Activated CD8-positive, alpha-beta memory T cell treated with anti-CD3 and anti-CD28 coated beads for 24 hours (primary cell): ENCODE data around the gene BUB1.
"Not testable (repeated sequence)": the region's sequence is repeated elsewhere in the genome, so short reads cannot be mapped to it uniquely, and the experiment has no call there.

Experiments used
- DNase-seq: peaks from one replicate; pipeline ENCODE4 v3.0.0-alpha.2; 2020

Gene BUB1

DNA sequence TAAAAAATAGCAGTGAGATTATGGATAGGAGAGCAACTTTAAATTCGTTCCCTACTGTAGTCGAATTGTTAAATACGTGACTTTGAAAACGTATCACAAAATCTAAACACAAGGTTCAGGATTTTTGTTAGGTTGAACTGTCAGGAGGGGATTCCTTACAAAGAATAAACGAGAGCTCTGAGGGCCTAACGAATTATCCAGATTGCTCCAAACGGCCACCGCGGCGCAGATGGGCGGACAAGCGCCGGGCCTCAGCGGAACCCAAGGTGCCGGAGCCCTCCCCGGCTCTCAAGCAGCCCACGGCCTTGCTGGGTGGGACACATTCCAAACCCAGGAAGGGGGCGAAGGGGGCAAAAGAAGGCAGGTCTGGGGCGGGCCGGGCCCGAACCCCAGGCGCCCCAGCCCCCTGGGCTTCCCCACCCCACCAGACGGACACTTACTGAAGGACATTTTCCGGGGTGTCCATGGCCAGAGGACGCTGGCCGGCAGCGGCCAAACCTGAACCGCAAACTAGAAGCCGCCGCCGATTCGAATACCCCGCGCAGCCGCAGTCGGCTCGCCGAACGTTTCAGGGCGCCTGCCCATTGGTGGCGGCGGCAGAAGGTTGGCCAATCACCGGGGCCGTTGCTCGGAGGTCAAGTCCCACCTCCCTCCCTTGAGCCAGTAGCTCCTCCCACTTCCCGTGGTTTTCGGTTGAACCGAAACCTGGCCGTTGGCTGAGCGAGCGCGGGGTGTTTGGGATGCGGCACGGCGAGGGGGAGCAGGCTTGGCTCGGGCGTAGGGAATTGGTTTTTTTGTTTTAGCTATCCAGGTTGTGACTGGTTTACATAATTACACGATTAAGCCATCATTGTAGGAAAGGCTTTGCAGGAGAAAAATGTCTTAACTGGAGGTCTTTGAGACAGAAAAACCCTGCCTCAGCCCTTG is at the start of gene BUB1:
BUB1 (minus strand) TSS at position 534 of the 927 bp plus-strand sequence; CDS start at position 466, 68 bp downstream.
- DNase-seq = peak; percentile 97

DNA sequence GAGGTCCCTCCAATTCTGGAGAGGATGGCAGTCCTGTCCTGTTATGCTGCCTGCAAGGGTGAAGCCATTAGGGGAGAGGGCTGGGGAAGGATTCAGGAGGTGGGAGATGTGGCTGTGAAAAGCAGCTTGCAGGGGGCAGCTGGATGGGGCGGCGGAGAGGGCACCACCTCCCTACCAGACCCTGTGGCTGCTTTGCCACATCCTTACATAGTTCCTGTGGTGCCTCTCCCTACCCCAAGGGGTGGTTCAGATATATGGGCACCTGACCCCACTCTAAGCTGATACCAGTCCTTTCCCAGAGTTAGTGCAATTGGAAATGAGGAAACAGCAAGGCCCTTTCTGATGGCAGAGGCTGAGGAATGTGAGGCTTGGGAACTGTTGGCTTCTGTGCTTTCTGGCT is 48.4 kb upstream of the BUB1 start:
- DNase-seq = no peak

DNA sequence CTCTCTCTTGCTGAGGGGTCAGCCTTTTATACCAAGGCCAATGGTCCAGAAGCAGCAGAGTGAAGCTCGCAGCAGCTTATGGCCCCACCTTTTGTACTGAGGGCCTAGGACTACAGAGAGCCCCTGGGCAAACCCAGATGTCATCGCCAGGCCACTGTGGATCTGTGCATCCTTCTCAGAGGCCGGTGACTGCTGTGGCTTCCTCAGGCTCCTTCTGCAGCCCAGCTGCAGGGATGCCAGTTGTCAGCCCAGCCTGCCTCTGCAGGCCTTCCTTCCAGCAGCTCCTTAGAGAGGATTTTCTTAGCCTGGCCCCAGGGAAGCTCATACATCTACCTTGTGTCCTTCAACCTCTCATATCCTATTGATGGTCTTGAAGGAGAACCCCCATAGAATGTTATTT is 48.0 kb upstream of the BUB1 start:
- DNase-seq = no peak

DNA sequence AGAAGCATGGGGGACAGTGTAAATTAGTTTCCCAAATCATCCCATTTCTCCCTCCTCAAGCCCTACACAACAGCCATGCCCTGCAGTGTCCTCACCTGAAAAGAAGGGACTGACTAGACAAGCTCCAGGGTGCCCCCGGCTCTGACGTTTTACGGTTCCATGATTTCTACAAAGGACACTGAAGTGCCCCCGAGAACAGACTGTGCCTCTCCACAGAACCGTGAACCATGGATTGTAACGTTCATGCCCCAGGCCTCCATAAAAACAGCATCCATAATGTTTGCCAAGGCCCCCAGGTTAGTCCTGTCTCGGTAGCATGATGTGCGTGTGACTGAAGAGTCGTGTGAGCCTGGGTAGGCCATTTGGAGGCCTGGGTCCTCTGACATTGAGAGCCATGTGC is 47.5 kb upstream of the BUB1 start:
- no peak for DNase-seq

DNA sequence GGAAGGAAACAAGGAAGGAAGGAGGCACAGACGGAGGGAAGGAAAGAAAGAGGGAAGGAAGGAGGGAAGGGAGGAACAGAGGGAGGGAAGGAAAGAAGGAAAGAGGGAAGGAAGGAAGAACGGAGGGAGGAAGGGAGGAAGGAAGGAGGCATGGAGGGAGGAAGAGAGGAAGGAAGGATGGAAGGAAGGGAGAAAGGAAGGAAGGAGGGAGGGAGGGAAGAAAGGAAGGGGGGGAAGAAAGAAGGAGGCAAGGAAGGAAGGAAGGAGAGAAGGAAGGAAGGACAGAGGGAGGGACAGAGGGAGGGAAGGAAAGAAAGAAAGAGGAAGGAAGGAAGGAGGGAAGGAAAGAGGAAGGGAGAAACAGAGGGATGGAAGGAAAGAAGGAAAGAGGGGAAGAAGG is 47.0 kb upstream of the BUB1 start:
- no peak for DNase-seq

DNA sequence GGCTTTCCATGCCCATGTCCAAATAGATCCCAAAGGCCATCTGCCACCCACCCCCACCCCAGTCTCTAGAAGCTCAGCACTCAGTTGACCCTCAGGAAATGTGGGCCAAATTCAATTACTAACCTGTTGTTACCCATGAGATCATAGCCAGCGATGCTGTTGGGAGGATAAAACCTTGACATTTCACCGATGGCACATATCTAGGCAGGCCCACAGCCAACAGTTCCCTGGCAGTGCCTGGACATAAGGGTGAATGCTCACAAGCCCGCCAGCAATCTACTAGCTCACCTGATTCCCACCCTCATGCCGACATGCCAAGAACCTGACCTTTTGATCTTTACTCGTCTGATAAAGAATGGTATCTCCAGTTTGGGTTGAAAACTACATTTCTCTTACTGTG is 42.7 kb upstream of the BUB1 start:
- no peak for DNase-seq

DNA sequence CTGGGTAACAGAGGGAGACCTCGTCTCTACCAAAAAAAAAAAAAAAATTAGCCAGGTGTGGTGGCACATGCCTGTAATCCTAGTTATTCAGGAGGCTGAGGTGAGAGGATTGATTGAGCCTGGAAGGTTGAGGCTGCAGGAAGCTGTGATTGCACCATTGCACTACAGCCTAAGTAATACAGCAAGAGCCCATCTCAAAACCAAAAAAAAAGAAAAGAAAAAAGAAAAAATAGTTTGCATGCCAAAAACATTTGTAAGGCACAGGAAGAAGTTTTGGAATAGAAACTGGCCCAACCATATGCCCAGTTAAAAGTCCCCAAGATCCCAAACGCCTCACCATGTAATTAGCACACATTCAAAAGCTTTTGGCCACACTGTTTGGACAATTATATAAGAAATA is 41.1 kb upstream of the BUB1 start:
- no peak for DNase-seq

DNA sequence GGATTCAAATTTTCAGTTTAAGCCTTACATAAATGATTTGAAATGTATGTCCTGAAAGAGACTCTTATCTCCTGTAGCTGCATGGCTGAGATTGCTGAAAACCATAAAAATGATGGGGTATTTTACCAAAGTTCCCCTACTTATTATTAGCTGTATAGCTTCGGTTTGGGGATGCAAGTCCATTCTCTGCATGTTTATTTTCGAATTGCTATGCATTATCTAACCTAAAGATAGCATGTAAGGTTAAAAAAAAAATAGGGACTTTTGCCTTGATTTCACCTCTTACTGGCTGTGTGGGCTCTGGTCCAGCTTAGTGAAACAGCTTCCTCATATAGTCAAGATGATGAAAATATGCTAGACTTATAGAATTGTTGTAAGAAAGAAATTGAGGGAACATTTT is 40.5 kb upstream of the BUB1 start:
- no peak for DNase-seq

DNA sequence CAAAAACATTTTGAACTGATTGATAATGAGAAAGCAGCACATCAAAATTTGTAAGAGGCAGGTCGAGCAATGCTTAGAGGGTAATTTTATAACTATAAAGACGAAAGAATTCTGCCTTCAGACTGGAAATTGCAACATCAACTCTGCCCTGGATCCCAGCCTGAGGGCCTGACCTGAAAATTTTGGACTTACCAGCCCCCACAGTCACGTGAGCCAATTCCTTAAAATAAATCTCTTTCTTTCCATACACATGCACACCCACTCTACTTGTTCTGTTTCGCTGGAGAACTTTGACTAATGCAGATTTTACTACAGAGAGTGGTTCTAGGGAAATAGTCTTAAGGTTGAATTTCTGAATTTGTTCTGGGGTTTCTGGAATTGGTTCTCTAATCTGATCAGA is 39.9 kb upstream of the BUB1 start:
- no peak for DNase-seq

DNA sequence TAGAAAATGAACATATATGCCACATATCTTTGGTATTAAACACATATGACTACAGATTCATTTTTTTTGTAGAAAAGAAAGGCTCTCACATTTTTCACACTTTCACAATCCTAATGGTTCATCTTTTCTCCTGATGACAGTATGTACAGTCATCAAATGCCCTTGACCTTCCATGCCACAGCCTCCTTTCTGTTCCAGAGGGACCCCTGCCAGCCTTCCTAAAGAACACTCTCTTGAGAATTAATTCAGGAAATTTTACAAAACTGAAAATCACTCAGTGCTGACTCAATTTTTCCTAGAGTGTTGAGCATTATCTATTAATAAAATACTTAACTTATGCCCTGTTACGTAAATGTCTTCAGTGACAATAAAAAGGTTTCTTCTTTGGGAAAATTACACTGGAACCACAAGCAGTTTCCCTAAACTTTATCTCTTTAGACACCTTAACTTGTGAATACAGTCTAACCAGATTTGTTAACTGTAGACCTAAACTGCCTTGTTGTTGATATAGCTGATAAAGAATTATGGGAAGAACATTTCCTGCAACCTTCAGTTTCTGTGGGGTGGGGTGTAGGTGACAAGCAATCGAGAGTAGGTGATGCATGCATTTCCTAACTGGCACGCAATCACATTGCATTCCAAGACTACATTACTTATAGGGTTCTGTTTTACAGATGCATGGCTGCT is 39.2 kb upstream of the BUB1 start:
- no peak for DNase-seq

DNA sequence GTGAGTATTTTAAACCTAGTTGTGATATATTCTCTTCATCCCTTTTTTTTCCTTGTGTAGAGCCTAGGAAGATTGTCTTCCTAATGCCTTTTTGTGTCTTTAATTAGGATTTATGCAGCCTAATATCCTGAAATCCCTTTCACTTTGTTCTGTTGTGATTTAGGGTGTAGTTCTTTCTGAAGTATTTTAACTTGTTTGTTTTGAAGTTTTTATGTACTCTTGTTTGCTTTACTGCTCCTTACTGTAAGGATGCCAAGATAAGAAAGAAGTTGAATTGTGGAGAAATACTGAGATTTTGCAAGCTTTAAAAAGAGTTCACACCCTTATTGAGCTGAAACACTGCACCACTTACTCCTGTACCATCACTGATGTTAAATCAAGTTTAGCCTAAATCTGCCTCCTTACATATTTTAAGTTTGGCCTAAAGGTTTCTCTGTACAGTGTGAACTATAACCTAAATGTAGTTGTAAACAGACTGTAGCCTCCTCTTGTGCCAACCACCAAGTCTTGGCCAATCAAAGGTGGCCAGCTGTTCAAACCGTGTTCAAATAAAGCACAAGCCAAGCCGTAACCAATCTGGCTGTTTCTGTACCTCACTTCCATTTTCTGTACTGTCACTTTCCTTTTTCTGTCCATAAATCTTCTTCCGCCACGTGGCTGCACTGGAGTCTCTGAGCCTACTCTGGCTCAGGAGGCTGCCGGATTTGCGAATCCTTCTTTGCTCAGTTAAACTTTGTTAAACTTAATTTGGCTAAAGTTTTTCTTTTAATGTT is 36.8 kb upstream of the BUB1 start:
- no peak for DNase-seq

DNA sequence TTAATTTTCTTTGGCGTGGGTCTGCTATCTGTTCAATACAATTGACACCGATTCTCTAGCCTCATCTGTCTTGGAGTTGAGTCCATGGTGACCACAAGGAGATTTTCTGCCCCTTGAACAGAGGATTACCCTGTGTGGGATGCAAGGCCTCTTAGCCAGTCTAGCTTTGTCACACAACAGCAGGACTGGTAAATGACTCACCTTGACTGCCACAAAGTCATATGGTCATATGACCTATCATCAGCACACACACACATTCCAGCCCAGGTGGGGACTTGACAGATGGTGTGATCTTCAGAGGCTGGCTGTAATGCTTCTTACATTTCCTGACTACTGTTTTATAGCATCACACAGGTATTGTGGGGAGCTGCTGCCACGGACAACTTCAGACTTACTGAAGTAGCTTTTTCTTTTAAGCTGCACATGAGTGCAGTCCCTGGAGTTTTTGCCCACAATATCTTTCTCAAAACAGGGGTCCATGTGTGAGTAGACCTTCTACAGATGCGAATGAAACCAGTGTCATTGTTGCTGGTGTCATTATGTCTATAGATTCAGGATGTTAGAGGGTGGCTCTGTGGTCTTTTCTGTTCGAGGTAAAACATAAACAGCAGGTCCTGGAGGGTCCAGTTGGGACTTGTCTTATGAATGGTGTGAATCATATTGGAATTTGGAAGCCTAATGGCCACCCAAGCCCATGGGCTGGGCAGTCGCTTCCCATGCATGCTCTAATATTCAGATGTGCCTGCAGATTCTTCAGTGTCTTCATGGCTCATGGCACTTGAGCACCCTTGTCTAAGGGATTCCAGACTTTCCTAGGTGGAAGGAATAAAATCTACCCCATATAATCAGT is 35.9 kb upstream of the BUB1 start:
- no peak for DNase-seq

DNA sequence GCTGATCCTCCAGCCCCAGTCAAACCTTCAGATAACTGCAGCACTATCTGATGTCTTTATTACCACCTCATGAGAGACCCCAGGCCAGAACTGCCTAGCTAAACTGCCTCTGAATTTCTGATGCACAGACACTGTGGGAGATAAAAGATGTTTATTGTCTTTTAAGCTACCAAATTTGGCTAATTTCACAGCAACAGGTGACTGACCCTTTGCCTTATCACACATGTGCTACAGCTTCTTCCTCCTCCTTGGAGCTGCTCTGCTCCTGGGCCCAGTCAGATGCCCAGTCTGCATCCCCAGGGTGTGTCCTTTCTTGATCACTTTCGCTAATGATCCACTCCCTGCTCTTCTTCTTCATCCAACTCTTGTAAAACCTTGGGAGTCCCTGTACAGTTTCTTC is 34.9 kb upstream of the BUB1 start:
- no peak for DNase-seq

DNA sequence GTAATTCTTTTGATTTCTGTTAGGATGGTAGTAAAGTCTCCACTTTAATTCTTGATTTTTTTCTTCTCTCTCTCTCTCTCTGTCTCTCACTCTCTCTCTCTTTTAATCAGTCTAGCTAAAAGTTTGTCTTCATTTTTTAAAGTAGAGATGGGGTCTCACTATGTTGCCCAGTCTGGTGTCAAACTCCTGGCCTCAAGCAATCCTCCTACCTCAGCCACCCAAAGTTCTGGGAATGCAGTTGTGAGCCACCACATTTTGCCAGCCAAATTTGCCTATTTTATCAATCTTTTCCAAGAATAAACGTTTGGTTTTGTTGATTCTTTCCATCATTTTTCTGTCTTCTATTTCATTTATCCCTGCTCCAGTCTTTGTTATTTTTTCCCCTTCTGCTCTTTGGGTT is 30.6 kb upstream of the BUB1 start:
- DNase-seq = no peak

DNA sequence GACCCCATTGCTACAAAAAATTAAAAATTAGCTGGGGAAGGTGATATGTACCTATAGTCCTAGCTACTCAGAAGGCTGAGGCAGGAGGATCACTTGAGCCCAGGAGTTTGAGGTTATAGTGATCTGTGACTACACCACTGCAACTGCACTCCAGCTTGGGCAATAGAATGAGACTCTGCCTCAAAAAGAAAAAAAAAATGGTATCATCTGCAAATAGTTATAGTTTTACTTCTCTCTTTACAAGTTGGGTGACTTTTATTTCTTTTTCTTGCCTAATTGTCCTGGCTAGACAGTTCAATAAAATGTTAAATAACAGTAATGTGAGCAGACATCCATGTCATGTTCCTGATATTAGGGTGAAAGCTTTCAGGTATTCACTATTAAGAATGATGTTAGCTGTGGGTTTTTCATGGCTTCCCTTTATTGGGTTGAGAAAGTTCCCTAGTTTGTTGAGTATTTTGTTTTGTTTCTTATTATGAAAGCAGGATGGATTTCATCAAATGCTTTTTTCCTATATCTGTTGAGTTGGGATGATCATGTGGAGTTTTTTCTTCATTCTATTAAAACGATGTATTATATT is 29.6 kb upstream of the BUB1 start:
- DNase-seq = no peak

DNA sequence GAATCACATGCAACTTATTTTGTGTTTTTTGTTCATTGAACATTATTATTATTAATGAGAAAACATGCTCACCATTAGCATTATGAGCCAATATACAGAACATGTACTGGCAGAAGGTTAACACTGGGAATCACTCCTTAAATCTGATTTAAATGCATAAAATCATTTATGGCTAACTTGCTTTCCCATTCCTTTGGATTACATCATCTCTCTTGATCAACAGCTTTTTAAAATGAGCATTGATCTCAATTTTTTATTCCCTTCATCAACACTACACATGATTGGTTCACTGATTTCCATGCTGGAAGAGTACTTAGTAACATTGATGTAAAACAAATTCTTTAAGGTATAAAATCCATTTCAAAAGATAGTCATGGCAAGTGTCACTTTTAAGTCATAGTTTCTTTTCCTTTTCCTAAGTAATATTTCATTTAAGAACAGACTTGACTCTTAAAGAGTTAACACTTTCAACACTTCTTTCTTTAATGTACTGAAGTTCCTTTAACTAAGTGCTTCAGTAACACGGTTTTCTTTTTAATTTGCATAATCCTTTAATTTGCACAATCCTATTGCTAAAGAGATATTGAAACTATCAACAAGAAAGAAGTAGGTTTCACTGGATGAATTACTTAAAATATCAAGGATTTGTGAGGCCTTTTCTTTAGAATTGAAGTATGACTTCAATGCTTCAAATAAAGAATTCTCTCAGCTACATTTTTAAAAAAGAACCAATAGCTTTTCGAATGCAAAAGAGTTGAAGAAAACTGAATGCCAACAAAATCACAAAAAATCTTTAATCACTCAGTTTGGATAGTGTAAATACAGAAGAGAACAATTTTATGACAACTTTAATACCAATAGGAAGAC is 24.9 kb upstream of the BUB1 start:
- no peak for DNase-seq

DNA sequence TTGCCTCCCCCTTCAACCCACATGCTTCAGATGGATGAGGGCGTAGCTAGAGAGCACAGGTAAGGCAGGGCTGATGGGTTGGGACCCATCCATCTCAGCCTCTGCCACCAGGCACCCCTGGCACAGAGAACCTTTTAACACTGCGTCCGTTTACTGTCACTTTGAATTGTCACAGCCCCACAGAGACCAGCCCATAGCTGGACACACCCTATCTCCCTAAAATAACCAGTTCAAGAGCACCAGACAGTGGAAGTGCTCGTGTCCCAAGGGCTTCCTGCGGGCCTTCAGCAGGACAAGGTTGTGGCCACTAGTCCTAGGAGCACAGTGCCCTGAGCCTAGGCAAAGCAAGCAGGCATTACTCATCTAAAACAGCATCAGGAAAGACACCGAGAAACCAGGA is 20.4 kb upstream of the BUB1 start:
- DNase-seq = not testable (repeated sequence)

DNA sequence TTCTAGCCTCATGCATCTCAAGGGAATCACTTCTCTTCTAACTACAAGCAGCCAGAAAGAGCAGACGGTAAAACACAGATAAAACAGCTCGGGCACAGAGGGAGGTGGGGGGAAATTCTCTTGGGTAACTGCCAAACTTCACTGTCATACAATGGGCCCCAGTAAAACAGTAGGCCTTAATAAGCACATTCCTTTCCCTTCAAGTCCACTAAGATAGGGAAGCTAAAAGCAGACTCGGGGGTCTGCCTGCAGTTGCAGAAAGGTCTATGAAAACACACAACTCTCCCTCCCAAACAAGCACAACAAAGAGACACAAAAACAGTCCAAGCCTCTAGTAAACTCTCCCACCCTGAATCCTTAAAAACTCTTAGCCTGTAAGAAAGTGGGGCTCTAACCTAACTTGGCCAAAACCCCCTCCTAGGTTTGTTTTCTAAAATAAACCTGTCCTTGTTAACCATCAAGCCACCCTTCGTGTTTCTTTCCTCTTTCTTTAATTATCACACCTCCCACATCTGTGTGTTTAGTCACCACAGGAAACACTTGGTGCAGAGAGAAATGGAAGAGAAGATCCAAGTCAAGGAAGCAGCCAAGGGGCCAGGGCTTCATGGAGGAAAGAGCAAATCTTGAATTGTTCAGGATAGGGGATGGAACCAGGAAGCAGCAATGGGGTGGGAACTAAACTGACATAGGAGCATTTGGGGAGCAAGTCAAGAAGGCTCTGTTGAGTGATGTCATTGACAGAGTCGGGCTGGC is 17.5 kb upstream of the BUB1 start:
- not testable (repeated sequence) for DNase-seq

DNA sequence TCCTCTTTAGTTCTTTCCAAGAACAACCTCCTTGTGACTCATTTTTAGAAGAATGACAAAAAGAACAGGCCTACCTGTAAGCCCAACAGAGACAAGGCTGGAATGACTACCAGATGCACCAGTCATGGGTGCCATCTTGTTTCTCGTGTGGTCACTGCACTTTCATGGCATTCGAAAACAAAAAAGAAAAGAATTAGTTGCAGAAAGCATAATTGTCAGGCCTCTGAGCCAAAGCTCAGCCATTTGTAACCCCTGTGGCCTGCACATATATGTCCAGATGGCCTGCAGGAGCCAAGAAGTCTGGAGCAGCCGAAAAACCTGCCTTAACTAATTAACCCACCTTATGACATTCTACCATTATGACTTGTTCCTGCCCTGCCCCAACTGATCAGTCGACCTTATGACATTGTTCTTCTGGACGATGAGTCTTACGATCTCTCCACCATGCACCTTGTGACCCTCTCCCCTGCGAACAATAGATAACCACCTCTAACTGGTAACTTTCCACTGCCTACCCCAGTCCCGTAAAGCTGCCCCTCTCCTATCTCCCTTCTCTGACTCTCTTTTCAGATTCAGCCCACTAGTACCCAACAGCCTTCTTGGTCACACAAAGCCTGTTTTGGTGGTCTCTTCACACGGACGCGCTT is 13.9 kb upstream of the BUB1 start:
- no peak for DNase-seq
